OCI-LY1 (cell line): Measurements from ENCODE around the gene CDRT4.

Source experiments
- H2AFZ ChIP-seq: fragments of 200-600 bp; sonication (generic), shearing (Covaris generic); 2 replicates; pipeline ENCODE4 v1.6.0; 2014; ENCODE audit warnings: antibody characterized with exemption, mild to moderate bottlenecking, low read length
- H3F3A ChIP-seq: fragments of 200-600 bp; sonication (generic), shearing (Covaris generic); 2 replicates; pipeline ENCODE4 v1.6.0; 2014; ENCODE audit warnings: mild to moderate bottlenecking, antibody characterized with exemption, low read length, moderate library complexity; ENCODE audit not compliant: insufficient read depth
- H3K27ac ChIP-seq: fragments of 200-600 bp; sonication (generic); 2 replicates; pipeline ENCODE4 v1.5.1; 2014; ENCODE audit warnings: low read length, mixed run types, mild to moderate bottlenecking, low read depth; ENCODE audit not compliant: poor library complexity, severe bottlenecking
- H3K27me3 ChIP-seq: fragments of 200-600 bp; sonication (generic); 2 replicates; pipeline ENCODE4 v1.6.0; 2014; ENCODE audit warnings: antibody characterized with exemption, mild to moderate bottlenecking, low read length, moderate library complexity; ENCODE audit not compliant: insufficient read depth
- H3K36me3 ChIP-seq: fragments of 200-600 bp; sonication (generic); 2 replicates; pipeline ENCODE4 v1.6.1; 2014; ENCODE audit warnings: mild to moderate bottlenecking, antibody characterized with exemption, low read length, moderate library complexity, mixed read lengths; ENCODE audit not compliant: insufficient read depth
- H3K4me1 ChIP-seq: fragments of 200-600 bp; sonication (generic); 2 replicates; pipeline ENCODE4 v1.5.1; 2014; ENCODE audit warnings: mild to moderate bottlenecking, low read length, moderate library complexity; ENCODE audit not compliant: insufficient read depth, severe bottlenecking
- H3K4me2 ChIP-seq: fragments of 200-600 bp; sonication (generic), shearing (Covaris generic); 2 replicates; pipeline ENCODE4 v1.6.1; 2014; ENCODE audit warnings: low read length
- H3K4me3 ChIP-seq: fragments of 200-600 bp; sonication (generic); 2 replicates; pipeline ENCODE4 v1.5.1; 2014; ENCODE audit warnings: low read length, low read depth, mild to moderate bottlenecking, mixed read lengths; ENCODE audit not compliant: poor library complexity, severe bottlenecking
- H3K79me2 ChIP-seq: fragments of 200-600 bp; shearing (Covaris generic); 2 replicates; pipeline ENCODE4 v1.6.1; 2016; ENCODE audit warnings: mixed run types, low read length, mixed read lengths; ENCODE audit not compliant: insufficient read depth
- H3K9ac ChIP-seq: fragments of 200-600 bp; sonication (generic), shearing (Covaris generic); 2 replicates; pipeline ENCODE4 v1.6.1; 2014; ENCODE audit warnings: mild to moderate bottlenecking, low read length, mixed read lengths
- H3K9me2 ChIP-seq: fragments of 200-600 bp; sonication (generic), shearing (Covaris generic); 2 replicates; pipeline ENCODE4 v1.6.1; 2014; ENCODE audit warnings: low read depth, mild to moderate bottlenecking, low read length, mixed read lengths
- H3K9me3 ChIP-seq: fragments of 200-600 bp; shearing (Covaris generic); 2 replicates; pipeline ENCODE4 v1.6.1; 2014; ENCODE audit warnings: low read length, mixed read lengths
- H4K20me1 ChIP-seq: fragments of 200-600 bp; sonication (generic), shearing (Covaris generic); 2 replicates; pipeline ENCODE4 v1.6.0; 2016; ENCODE audit warnings: mild to moderate bottlenecking, low read length; ENCODE audit not compliant: insufficient read depth
- EZH2 ChIP-seq: fragments of 200-600 bp; sonication (generic), shearing (Covaris generic); IDR thresholded peaks from 2 replicates; pipeline ENCODE4 v1.8.0; 2017; ENCODE audit warnings: borderline replicate concordance, mixed run types, mild to moderate bottlenecking, antibody characterized with exemption, low read length, moderate library complexity, mixed read lengths
- TF ChIP-seq, protein P1 (sequence below): fragments of 200-600 bp; sonication (generic), shearing (Covaris generic); IDR thresholded peaks from 2 replicates; pipeline ENCODE4 v1.5.1; 2017; ENCODE audit warnings: mild to moderate bottlenecking, antibody characterized with exemption, low read length, moderate library complexity, mixed read lengths

The CDRT4 gene

DNA sequence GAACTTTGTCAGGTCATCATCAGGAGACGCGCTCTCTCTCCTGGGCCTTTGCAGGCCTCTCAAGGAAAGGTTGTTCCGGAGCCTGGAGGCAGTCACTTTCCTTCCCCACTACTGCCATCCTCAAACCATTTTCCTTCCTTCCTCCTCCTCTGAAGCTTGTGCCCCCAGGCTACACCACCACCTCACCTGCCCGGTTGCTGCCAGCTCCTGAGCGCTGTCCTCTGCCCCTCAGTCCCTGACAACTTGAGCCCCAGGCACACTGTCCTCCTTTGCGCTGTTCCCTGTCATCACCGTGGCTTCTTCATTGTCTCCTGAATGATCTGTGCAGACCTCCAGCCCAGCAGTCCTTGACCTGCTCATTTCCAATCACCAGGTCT, 18.9 kb downstream of the CDRT4 start:
- Histone ChIP-seq H3F3A (no peaks in the 10 kb centered on the region), H3K36me3 (no peaks in the 10 kb centered on the region), H3K4me1 (no peaks in the 10 kb centered on the region), H3K9me3 (no peaks in the 10 kb centered on the region), H3K4me3 (no peak overlapping the region), H3K4me2 (no peak overlapping the region), H3K27ac (no peak overlapping the region), H2AFZ (no peak overlapping the region), H3K9me2 (no peaks in the 10 kb centered on the region), H3K9ac (no peak overlapping the region), H4K20me1 (no peaks in the 10 kb centered on the region), H3K27me3 (no peaks in the 10 kb centered on the region), H3K79me2 (no peaks in the 10 kb centered on the region)
- TF ChIP-seq, protein P1, sequence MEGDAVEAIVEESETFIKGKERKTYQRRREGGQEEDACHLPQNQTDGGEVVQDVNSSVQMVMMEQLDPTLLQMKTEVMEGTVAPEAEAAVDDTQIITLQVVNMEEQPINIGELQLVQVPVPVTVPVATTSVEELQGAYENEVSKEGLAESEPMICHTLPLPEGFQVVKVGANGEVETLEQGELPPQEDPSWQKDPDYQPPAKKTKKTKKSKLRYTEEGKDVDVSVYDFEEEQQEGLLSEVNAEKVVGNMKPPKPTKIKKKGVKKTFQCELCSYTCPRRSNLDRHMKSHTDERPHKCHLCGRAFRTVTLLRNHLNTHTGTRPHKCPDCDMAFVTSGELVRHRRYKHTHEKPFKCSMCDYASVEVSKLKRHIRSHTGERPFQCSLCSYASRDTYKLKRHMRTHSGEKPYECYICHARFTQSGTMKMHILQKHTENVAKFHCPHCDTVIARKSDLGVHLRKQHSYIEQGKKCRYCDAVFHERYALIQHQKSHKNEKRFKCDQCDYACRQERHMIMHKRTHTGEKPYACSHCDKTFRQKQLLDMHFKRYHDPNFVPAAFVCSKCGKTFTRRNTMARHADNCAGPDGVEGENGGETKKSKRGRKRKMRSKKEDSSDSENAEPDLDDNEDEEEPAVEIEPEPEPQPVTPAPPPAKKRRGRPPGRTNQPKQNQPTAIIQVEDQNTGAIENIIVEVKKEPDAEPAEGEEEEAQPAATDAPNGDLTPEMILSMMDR, result no peak
- no peak for TF ChIP-seq EZH2

DNA sequence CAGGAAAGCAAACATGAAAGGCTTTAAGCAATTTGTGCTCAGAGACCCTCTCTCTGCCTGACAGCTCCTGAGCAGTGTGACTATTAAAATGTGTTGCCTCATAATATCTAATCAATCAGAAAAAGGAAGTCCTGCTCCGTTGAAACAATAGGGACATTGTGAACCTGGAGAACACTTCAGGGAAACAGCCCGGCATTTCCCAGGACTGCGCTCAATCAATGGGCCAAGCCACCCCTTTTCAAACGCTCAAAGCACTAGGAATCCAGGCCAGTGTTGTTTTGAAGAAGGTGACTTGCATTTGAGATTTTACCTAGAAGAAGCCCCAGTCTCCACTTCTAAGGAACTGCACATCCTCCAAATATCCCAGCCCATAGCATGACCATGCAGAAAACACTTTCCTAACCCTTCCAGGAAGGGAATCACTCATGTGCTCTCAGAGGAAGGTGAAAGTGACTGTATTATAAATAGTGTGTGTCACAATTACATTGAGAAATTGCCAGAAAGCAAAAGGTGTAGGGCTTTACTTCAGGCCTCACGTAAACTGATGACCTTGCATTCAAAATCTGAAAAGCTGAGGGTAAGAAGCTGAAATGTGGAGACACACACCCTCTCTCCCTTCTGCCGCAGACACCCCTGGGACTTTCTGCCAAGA, 19.4 kb downstream of the CDRT4 start:
- Histone ChIP-seq H2AFZ (no peak overlapping the region), H3F3A (no peaks in the 10 kb centered on the region), H3K27me3 (no peaks in the 10 kb centered on the region), H3K36me3 (no peaks in the 10 kb centered on the region), H3K9ac (no peak overlapping the region), H3K4me1 (no peaks in the 10 kb centered on the region), H3K27ac (no peak overlapping the region), H4K20me1 (no peaks in the 10 kb centered on the region), H3K4me2 (no peak overlapping the region), H3K79me2 (no peaks in the 10 kb centered on the region), H3K9me3 (no peaks in the 10 kb centered on the region), H3K4me3 (no peak overlapping the region), H3K9me2 (no peaks in the 10 kb centered on the region)
- no peak for TF ChIP-seq EZH2

DNA sequence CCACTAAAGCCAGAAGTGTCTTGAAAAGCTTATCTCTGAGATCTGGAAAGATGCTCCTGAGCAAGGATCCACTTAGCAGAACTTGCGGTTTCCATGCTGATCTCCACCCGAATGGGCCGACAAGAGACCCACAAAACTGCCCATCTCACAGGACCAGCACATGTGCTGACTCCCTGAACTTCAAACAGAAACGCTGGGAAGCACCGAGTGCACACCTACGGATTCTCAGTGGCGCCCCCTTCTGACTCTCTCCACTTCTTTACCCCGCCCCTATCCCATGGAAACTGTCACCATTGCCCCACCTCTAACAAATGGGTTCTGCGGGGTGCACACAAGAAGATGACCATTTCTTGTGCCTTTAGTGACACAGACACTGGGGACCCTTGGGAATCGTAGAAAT, 21.4 kb downstream of the CDRT4 start:
- no peak overlapping the region for H3K27ac ChIP-seq
- H3K27me3 ChIP-seq, result no peaks in the 10 kb centered on the region
- H3F3A ChIP-seq, result no peaks in the 10 kb centered on the region
- H2AFZ ChIP-seq, result no peak overlapping the region
- H3K9me3 ChIP-seq, result no peaks in the 10 kb centered on the region
- H3K4me2 ChIP-seq, result no peak overlapping the region
- no peak overlapping the region for H3K9ac ChIP-seq
- H3K79me2 ChIP-seq, result no peaks in the 10 kb centered on the region
- no peaks in the 10 kb centered on the region for H3K36me3 ChIP-seq
- no peaks in the 10 kb centered on the region for H3K9me2 ChIP-seq
- TF ChIP-seq, protein P1, result no peak; the same call in 1 of the 2 replicates
- no peak for TF ChIP-seq EZH2
- no peak overlapping the region for H3K4me3 ChIP-seq
- H4K20me1 ChIP-seq, result no peaks in the 10 kb centered on the region
- H3K4me1 ChIP-seq, result no peaks in the 10 kb centered on the region

DNA sequence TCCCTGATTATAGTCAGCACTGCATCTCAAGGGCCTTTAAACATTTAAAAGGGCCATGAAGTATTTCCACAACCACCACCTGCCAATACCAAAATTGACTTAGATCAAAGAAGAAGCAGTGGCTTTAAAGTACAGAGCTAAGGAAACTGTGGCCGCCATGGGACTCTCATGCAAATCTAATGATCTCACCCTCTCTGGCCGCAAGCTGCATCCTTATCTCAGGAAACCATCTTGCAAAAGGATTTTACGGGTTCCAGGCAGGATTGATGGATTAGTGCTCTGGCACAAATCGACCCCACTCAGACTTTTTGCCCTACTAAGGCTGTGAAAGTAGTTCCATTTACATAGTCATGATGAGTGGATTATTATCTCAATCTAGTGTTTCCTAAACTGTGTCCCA, 22.6 kb downstream of the CDRT4 start:
- H3K4me1 ChIP-seq, result no peaks in the 10 kb centered on the region
- H2AFZ ChIP-seq, result no peak overlapping the region
- no peaks in the 10 kb centered on the region for H3K79me2 ChIP-seq
- no peaks in the 10 kb centered on the region for H3K9me2 ChIP-seq
- no peaks in the 10 kb centered on the region for H3K9me3 ChIP-seq
- H3K9ac ChIP-seq, result no peak overlapping the region
- H3K4me2 ChIP-seq, result no peak overlapping the region
- H3K36me3 ChIP-seq, result no peaks in the 10 kb centered on the region
- no peak overlapping the region for H3K27ac ChIP-seq
- no peak for TF ChIP-seq EZH2
- TF ChIP-seq, protein P1, result no peak
- no peaks in the 10 kb centered on the region for H3K27me3 ChIP-seq
- H4K20me1 ChIP-seq, result no peaks in the 10 kb centered on the region
- H3K4me3 ChIP-seq, result no peak overlapping the region
- H3F3A ChIP-seq, result no peaks in the 10 kb centered on the region
